A673 (cell line): Measurements from ENCODE around the gene ACVR1B.

Experiments used
- EZH2 ChIP-seq: fragments of 200-600 bp; sonication (generic); IDR thresholded peaks from 2 replicates; pipeline ENCODE4 v1.6.1; 2017; ENCODE audit warnings: borderline replicate concordance, low read depth, mild to moderate bottlenecking, mixed read lengths, antibody characterized with exemption, low read length; ENCODE audit not compliant: poor library complexity, severe bottlenecking
- TF ChIP-seq, protein P1 (sequence below): fragments of 300-800, 200-600 bp; sonication (generic); conservative IDR thresholded peaks from 2 replicates; pipeline ENCODE4 v1.5.1; 2017; ENCODE audit warnings: low read depth, mild to moderate bottlenecking, antibody characterized with exemption, low read length, moderate library complexity, mixed read lengths

GRCh38 chr12:51950682-51951198, 759 bp upstream of the ACVR1B start:
- no peak for TF ChIP-seq EZH2
- TF ChIP-seq, protein P1, sequence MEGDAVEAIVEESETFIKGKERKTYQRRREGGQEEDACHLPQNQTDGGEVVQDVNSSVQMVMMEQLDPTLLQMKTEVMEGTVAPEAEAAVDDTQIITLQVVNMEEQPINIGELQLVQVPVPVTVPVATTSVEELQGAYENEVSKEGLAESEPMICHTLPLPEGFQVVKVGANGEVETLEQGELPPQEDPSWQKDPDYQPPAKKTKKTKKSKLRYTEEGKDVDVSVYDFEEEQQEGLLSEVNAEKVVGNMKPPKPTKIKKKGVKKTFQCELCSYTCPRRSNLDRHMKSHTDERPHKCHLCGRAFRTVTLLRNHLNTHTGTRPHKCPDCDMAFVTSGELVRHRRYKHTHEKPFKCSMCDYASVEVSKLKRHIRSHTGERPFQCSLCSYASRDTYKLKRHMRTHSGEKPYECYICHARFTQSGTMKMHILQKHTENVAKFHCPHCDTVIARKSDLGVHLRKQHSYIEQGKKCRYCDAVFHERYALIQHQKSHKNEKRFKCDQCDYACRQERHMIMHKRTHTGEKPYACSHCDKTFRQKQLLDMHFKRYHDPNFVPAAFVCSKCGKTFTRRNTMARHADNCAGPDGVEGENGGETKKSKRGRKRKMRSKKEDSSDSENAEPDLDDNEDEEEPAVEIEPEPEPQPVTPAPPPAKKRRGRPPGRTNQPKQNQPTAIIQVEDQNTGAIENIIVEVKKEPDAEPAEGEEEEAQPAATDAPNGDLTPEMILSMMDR = no peak
